ENCODE data around the gene PTPN23.
A peak's percentile ranks its signal among the peaks of the same experiment; 100 is the strongest.
"Not testable (repeated sequence)": the region's sequence is repeated elsewhere in the genome, so short reads cannot be mapped to it uniquely, and the experiment has no call there.

The PTPN23 gene

DNA sequence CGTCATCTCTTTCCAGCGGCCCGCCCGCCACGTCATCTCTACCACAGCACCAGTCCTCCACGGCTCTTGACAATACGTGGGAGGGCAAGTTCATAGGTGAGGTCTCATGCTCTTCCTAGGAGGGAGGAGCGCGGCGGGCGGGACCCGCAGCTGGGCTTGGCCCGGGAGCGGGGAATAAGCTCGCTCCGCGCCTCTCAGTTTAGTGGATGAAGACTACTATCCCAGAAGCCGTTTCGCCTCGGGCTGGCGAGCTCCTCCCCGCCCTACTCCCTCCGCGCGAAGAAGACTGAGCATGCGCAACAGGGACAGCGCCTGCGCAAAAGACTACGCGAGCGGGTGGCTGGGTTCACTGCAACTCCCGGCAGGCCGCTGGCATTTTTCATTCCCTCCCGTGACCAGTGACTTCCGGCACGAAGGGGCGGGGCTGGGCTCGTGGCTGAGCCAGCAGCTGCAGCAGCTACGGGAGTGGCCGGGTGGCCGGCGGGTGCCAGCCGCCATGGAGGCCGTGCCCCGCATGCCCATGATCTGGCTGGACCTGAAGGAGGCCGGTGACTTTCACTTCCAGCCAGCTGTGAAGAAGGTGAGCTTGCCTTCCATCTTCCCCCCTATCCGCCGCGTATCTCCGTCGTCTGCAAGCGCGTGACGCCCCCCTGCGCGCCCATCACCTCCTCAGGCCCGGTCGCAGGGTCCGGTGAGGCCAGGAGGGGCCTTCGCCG is at the start of gene PTPN23:
PTPN23 (plus strand) TSS at position 421 of the 716 bp plus-strand sequence; CDS start at position 497, 76 bp downstream.
- peak; percentile 98 for DNase-seq (ENCODE audit: low read depth in 2 of 2)

GRCh38 chr3:47333907-47334306 is 46.9 kb upstream of the PTPN23 start:
- DNase-seq (ENCODE audit: low read depth in 2 of 2): no peak

- no peak for DNase-seq (ENCODE audit: low read depth in 2 of 2)
These were observed 43.2 kb upstream of the PTPN23 start for GRCh38 chr3:47337656-47338055.

- no peak for DNase-seq (ENCODE audit: low read depth in 2 of 2)
These were observed 40.9 kb upstream of the PTPN23 start for GRCh38 chr3:47339951-47340350.

GRCh38 chr3:47340866-47341265 is 40.0 kb upstream of the PTPN23 start:
- no peak for DNase-seq (ENCODE audit: low read depth in 2 of 2)

DNA sequence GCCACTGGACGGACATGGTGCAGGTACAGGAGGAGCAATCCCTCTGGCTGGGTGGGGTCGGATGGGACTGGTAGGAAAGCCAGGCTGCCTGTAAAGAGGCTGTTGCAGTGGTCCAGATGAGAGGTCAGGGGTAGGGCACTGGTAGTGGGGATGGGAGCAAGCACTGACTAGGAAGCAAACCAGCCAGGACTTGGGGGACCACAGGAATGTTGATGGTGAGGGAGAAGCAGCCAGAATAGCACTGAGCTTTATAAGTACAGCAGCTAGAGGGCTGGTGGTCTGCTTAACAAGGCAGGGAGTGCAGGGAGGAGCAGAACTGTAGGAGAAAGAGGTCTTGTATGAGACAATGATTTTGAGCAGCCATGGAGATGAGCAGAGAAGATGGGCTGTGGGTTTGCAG is 38.7 kb upstream of the PTPN23 start:
- DNase-seq (ENCODE audit: low read depth in 2 of 2): no peak

DNA sequence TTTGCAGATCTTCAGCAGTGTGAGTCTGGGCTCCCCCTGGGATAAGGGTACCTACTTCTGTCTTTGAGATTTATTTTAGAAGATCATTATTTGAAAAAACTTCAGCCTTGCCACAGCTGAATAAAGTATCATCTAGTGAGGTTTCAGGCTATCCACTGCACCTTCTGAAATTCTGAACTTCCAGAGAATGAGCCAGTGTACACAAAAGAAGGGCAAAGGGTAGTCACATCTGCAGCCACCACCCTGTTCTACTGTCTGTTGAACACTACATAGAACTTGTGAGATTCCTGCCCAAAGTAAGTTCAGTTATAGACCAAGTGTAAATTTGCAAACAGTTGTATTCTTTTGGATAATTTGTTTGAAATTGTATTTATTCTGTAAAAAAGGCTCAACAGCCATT is 38.0 kb upstream of the PTPN23 start:
- DNase-seq (ENCODE audit: low read depth in 2 of 2): no peak

DNA sequence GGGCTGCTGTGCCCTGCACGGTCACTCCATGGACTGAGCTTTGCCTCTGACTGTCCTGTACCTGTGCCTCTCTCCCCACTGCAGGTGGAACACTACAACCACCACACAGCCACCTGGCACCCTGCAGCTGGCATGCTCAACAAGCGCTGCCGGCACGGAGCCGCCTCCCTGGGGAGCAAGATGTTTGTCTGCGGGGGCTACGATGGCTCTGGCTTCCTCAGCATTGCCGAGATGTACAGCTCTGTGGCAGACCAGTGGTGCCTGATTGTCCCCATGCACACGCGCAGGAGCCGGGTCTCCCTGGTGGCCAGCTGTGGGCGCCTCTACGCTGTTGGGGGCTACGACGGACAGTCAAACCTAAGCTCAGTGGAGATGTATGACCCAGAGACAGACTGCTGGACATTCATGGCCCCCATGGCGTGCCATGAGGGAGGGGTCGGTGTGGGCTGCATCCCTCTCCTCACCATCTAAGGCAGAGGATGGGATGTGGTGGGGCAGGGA is 37.3 kb upstream of the PTPN23 start:
- DNase-seq (ENCODE audit: low read depth in 2 of 2): no peak

DNA sequence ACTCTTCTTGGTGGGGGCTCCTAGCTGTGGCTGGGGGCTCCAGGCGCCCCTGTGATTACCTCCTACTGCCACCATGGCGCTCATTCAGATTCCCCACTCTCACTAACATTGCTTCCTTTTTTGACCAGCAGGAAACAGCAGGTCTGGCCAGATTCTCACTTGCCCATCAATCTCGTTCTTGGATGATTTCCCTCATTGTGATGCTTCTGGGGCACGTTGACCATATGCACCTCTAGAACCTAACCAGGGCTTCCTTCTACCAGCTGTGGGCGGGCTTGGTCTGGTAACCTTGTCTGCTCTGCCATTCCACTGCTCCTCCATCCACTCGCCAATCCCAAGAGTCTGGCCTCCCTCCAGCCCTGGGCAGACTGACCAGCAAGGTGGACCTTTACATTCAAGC is 35.9 kb upstream of the PTPN23 start:
- DNase-seq (ENCODE audit: low read depth in 2 of 2): no peak

DNA sequence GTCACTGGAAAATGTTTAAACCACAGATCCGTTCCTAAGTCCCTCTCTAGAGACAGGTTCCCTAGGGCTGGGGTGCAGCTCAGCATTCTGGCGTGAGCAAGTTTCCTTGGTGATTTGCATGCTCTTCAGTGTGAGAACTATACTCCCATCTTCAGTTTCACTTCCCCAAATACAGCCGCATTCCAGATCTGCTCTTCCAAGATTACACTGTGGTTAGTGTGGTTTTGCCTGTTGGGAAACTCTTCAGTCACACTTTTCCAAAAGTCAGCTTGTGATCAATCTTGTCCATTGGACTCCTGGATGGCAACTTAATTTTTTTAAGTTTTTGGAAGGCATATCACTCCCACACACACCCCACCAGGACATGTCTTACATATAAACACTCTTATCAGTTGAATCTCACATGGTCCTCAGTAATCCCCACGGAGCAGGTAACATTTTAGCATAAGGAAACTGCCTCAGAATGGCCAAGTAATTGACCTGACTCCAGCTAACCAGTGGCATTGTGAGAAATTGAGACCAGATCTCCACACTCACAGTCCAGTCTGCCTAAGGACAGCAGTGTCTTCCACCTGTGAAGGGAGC is 33.5 kb upstream of the PTPN23 start:
- DNase-seq (ENCODE audit: low read depth in 2 of 2): no peak

GRCh38 chr3:47348411-47349154 is 32.2 kb upstream of the PTPN23 start:
- DNase-seq (ENCODE audit: low read depth in 2 of 2): no peak

DNA sequence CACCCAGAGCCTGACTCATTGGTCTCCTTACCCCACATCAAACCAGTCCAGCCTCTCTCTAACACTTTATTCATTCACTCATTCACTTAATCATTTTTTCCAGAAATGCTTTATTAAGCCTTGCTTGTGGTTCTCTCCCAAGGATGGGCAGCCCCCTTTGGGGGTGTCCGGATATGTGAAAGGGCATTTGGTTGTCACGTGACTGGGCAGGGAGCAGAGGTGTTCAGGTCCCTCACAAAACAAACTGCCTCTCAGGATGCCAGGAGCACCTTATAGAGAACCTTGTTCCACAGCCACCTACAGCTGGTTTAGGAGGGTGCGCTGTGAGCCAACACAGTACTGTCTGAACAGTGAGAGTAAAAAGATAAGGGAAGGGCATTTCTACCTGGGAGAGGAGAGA is 25.8 kb upstream of the PTPN23 start:
- no peak for DNase-seq (ENCODE audit: low read depth in 2 of 2)

GRCh38 chr3:47356201-47356600 is 24.6 kb upstream of the PTPN23 start:
- no peak for DNase-seq (ENCODE audit: low read depth in 2 of 2)

DNA sequence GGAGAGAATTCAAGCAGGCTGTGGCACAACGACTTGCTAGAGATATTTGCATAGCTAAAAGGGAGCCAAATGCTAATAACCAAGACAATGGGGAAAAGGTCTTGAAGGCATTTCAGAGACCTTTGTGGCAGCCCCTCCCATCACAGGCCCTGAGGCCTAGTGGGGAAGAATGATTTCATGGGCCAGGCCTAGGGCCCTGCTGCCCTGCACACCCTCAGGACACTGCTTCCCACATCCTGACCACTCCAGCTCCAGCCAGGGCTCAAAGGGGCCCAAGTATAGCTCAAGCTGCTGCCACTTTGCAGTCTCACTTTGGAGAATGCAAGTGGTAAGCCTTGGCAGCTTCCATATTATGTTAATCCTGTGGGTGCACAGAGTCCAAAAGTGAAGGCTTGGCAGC is 21.5 kb upstream of the PTPN23 start:
- no peak for DNase-seq (ENCODE audit: low read depth in 2 of 2)

DNA sequence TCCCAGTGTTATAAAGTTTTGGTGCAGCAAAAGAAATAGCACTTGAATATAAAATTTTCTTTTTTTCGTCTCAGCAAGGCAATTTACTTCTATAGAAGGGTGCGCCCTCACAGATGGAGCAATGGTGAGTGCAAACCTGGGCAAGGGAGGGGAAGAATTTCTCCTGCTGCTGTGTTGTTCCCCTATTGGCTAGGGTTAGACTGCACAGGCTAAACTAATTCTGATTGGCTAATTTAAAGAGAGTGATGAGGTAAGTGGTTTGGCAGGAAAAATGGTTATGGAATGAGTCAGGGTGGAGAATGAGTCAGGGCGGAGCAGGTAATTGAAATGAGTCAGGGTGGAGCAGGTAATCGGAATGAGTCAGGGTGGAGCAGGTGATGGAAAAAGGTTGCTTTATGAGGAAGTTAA is 20.7 kb upstream of the PTPN23 start:
- peak in 1 of 2 experiments; percentile 6 for DNase-seq (ENCODE audit: low read depth in 2 of 2)

GRCh38 chr3:47362701-47363100 is 18.1 kb upstream of the PTPN23 start:
- DNase-seq (ENCODE audit: low read depth in 2 of 2): no peak

DNA sequence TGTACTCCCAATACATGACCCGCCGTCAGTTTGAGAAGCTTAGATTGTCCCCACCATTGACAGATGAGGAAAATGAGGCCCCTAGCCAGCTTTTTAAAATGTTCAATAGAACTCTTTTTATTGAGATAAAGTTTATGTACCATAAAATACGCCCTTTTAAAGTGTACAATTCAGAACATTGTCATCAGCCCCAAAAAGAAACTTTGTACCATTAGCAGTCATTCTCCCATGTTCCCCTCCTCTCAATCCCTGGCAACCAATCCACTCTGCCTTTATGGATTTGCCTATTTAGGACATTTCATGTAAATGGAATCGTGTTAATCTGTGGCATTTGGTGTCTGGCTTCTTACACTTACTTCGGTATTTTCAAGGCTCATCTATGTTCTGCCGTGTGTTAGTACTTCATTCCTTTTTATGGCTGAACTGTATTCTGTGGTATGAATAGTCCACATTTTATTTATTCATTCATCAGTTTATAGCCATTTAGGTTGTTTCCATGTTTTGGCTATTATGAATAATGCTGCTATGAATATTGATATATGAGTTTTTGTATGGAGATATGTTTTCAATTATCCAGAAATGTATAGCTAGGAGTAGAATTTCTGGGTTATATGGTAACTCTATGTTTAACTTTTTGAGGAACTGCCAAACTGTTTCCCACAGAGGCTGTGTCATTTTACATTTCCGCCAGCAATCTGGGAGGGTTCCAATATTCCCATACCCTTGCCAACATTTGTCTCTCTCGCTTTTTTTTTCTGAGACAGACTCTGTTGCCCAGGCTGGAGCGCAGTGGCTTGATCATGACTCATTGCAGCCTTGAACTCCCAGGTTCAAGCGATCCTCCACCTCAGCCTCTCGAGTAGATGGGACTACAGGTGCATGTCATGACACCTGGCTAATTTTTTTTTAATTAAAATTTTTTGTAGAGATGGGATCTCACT is 15.3 kb upstream of the PTPN23 start:
- DNase-seq (ENCODE audit: low read depth in 2 of 2): no peak

DNA sequence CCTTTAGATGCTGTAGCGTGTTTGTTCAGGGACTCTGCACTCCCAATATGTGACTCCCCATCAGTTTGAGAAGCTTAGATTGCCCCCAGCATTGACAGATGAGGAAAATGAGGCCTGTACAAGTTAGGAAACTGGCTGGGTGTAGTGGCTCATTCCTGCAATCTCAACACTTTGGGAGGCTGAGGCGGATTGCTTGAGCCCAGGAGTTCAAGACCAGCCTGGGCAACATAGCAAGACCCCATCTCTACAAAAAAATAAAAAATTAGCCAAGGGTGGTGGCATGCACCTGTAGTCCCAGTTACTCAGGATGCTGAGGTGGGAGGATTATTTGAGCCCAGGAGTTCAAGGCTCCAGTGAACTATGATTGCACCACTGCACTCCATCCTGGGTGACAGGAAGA is 14.0 kb upstream of the PTPN23 start:
- DNase-seq (ENCODE audit: low read depth in 2 of 2): no peak

DNA sequence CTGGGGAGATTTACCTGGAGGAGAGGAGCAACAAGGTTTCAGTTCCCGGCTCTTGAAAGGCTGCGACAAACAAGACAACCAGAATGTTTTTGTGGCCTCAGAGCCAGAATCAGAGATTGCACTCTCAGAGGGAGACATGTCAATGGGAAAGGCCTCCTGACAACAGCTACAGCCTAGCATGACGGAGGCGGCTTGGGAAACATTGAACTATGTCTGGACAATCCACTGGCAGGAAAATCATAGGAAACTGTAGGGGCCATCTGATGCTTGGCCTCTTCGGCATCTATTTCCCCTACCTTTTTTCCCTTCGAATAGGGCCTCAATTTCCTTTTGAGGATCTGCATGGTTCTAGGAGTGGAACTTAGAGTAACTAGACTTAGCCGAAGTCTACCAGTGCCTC is 13.2 kb upstream of the PTPN23 start:
- no peak for DNase-seq (ENCODE audit: low read depth in 2 of 2)

DNA sequence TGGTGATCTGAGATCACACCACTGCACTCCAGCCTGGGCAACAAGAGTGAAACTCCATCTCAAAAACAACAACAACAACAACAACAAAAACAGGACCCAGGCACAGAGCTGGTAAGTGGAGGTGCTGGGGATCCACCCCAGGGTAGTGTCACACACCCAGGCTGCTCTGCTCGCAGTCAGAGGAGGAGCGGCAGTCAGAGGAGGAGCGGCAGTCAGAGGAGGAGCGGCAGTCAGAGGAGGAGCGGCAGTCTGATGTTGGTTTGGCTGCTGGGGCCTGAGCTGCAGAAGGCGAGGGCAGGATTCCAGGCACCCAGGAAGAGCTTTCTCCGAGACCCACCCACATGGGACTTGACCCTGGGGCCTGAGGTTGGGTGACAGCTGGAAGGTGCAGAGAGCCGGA is 10.8 kb upstream of the PTPN23 start:
- DNase-seq (ENCODE audit: low read depth in 2 of 2): not testable (repeated sequence)

DNA sequence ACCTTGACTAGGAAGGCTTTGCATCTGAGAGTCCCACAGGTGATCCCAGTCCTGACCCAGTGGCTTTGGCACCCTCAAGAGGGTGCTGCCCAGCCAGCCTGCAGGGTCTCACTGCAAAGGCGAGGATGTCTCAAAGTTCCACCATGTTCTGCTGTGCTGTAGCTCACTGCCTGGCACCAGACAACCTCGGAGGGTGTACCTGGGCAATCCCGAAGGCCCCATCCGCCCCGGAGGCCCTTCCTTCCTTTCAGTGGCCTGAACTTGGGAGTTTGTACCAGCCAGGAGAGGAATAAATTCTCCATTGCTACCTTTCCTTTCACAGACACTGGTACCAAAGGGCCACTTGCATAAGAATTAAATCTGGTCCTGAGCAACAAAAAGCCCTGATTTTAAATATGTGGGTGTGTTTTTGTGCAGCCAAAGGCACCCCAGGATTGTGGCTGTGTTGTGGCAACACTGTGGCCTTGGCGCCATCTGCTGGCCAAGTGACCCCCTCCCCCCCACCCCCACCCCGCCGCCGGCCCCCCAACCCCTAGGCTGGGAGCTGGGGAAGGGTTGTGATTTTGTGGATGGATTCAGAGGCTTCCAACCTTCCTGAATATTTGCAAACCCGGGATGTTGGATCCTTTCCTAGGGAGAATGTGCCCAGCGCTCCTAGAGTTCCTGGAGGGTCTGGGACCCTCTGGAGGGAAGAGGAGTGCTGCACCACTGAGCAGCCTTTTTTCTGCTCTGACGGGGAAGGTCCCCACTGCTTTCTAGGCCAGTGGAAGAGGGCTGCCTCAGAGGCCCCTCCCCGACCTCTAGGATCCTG is 9.7 kb upstream of the PTPN23 start:
- DNase-seq (ENCODE audit: low read depth in 2 of 2): peak in 1 of 2 experiments; percentile 14

Measured in stimulated activated CD4-positive, alpha-beta T cell treated with anti-CD3 and anti-CD28 coated beads, Interleukin-12 subunit alpha, Interleukin-12 subunit beta, amount 100 ng/mL, for 24 hours (primary cell).